SJSA1 (cell line): ENCODE data around the gene LHFPL3. TPM values are rescaled to one million over a fixed set of nuclear protein-coding genes. Genes with fewer than 3 reads are reported as not detected.

Source experiments
- DNase-seq, 2 experiments: peaks; one replicate each; pipeline ENCODE4 v3.0.0-alpha.2; 2015 to 2020; ENCODE audit warnings: low spot score in 2 of 2, low read depth in 1 of 2
- H3K27ac ChIP-seq: fragments of 250-450 bp; sonication (Bioruptor Pico); 2 replicates; pipeline ENCODE4 v1.5.1; 2020; ENCODE audit warnings: mild to moderate bottlenecking, moderate library complexity
- H3K27me3 ChIP-seq: fragments of 250-450 bp; sonication (Bioruptor Pico); replicated peaks from 2 replicates; pipeline ENCODE4 v1.5.1; 2020; ENCODE audit warnings: mild to moderate bottlenecking, moderate library complexity
- H3K36me3 ChIP-seq: fragments of 250-450 bp; sonication (Bioruptor Pico); 2 replicates; pipeline ENCODE4 v1.5.1; 2020; ENCODE audit warnings: mild to moderate bottlenecking
- H3K4me1 ChIP-seq: fragments of 250-450 bp; sonication (Bioruptor Pico); replicated peaks from 2 replicates; pipeline ENCODE4 v1.6.1; 2021; ENCODE audit warnings: mild to moderate bottlenecking
- H3K4me3 ChIP-seq: fragments of 250-450 bp; sonication (Bioruptor Pico); 2 replicates; pipeline ENCODE4 v1.5.1; 2020; ENCODE audit warnings: mild to moderate bottlenecking
- H3K9me3 ChIP-seq: fragments of 250-450 bp; sonication (Bioruptor Pico); replicated peaks from 2 replicates; pipeline ENCODE4 v1.5.1; 2020; ENCODE audit warnings: mild to moderate bottlenecking
- total RNA-seq: library from RNA; depleted of rRNA; stranded (reverse); fragments of >200 nt; shearing (Covaris generic); gene quantifications from 2 replicates; pipeline ENCODE4 v1.2.3, GENCODE V29; 2014

The LHFPL3 gene
- total RNA-seq, 1 experiment from 2014 or later: not detected

- Histone ChIP-seq H3K9me3 (no peaks in the 10 kb centered on the region), H3K4me1 (no peaks in the 10 kb centered on the region), H3K36me3 (no peaks in the 10 kb centered on the region), H3K4me3 (no peak overlapping the region), H3K27ac (no peak overlapping the region), H3K27me3 (no peaks in the 10 kb centered on the region; the same call in 1 of the 2 replicates)
- no peak for DNase-seq
Measured at GRCh38 chr7:104894314-104894713, 565.9 kb downstream of the LHFPL3 start.

DNA sequence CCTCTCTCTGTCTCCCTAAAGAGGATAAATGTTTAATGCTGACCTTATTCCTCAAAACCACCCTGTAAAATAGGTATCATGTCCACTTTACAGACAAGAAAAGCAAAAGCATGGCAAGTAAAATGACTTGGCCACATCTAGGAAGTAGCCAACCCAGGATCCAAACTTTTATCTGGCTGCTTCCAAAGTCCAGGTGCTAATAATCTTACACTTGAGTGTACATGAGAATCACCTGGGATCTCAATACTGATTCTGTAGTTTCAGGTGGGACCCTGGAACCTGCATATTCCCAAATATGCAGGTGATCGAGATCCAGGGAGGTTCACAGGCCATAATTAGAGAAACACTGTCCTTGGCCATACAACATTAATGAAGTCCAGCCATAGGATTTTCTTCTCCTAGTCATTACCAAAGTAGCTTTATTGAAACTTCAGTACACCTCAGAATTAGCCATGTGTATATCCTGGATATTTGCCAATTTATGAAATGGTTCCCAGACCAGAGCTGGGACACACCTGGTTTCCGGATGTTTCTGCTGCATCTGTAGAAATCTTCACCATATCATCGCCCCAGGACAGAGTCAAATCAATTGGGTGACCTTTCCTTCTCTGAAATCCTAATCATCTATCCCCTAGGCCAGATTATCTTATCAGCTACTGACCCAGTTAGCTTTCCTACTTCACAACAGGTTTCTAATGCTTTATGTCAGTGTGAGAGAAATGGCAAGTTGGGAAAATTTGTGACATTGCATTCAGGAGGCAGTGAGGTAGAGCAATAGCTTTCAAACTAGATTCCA, 566.5 kb downstream of the LHFPL3 start:
- Histone ChIP-seq H3K27ac (no peak overlapping the region), H3K27me3 (no peaks in the 10 kb centered on the region; the same call in 1 of the 2 replicates)

GRCh38 chr7:104895522-104896236, 567.3 kb downstream of the LHFPL3 start:
- DNase-seq: no peak
- no peak overlapping the region for H3K4me3 ChIP-seq
- no peaks in the 10 kb centered on the region for H3K9me3 ChIP-seq
- no peak overlapping the region for H3K27ac ChIP-seq
- H3K4me1 ChIP-seq: no peaks in the 10 kb centered on the region
- H3K27me3 ChIP-seq: no peaks in the 10 kb centered on the region; the same call in 1 of the 2 replicates
- H3K36me3 ChIP-seq: no peaks in the 10 kb centered on the region

More for the DNA sequence above, 566.5 kb downstream of the LHFPL3 start:
- no peaks in the 10 kb centered on the region for H3K4me1 ChIP-seq
- no peak for DNase-seq
- no peak overlapping the region for H3K4me3 ChIP-seq
- H3K9me3 ChIP-seq: no peaks in the 10 kb centered on the region
- no peaks in the 10 kb centered on the region for H3K36me3 ChIP-seq

DNA sequence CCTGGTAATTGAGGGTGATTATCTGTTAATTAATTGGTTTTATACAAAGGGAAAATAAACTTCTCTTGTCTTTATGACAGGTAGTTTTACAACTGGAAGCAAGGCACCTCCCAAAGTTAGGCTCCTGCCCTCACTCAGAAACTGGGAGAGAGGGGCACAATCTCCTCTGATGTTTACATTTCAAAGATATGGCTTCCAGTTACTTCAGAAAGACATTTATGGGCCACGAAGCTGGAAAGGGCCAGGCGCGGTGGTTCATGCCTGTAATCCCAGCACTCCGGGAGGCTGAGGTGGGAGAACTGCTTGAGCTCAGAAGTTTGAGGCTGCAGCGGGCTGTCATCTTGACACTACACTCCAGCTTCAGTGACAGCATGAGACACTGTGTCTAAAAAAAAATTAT, 570.0 kb downstream of the LHFPL3 start:
- Histone ChIP-seq H3K27me3 (no peaks in the 10 kb centered on the region), H3K4me1 (no peaks in the 10 kb centered on the region), H3K27ac (no peak overlapping the region), H3K4me3 (no peak overlapping the region), H3K9me3 (no peaks in the 10 kb centered on the region), H3K36me3 (no peaks in the 10 kb centered on the region)
- DNase-seq: no peak

- Histone ChIP-seq H3K27ac (no peak overlapping the region), H3K4me3 (no peak overlapping the region), H3K4me1 (no peaks in the 10 kb centered on the region), H3K9me3 (no peaks in the 10 kb centered on the region), H3K36me3 (no peaks in the 10 kb centered on the region), H3K27me3 (peaks cover 1% of the 10 kb centered on the region; the same call in 1 of the 2 replicates)
- no peak for DNase-seq
Measured at GRCh38 chr7:104900525-104901239, 572.3 kb downstream of the LHFPL3 start.

GRCh38 chr7:104901240-104901619, 572.8 kb downstream of the LHFPL3 start:
- Histone ChIP-seq H3K27me3 (peaks cover 6% of the 10 kb centered on the region; the same call in 1 of the 2 replicates), H3K27ac (no peak overlapping the region), H3K36me3 (no peaks in the 10 kb centered on the region), H3K4me3 (no peak overlapping the region), H3K9me3 (no peaks in the 10 kb centered on the region), H3K4me1 (no peaks in the 10 kb centered on the region)
- DNase-seq: no peak

DNA sequence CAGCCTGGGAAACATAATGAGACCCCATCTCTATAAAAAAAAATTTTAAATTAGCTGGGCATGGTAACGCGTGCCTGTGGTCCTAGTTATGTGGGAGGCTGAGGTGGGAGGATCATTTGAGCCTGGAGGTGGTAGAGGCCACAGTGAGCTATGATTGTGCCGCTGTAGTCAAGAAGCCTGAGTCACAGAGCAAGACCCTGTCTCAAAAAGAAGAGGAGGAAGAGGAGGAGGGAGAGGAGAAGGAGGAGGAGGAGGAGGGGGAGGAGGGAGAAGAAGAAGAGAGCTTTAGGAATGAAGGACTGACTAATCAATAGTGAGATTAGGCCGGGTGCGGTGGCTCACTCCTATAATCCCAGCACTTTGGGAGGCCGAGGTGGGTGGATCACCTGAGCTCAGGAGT, 573.8 kb downstream of the LHFPL3 start:
- H3K36me3 ChIP-seq: no peaks in the 10 kb centered on the region
- no peak overlapping the region for H3K27ac ChIP-seq
- H3K9me3 ChIP-seq: no peaks in the 10 kb centered on the region
- no peaks in the 10 kb centered on the region for H3K4me1 ChIP-seq
- no peak overlapping the region for H3K4me3 ChIP-seq
- peaks cover 9% of the 10 kb centered on the region for H3K27me3 ChIP-seq
- no peak for DNase-seq

DNA sequence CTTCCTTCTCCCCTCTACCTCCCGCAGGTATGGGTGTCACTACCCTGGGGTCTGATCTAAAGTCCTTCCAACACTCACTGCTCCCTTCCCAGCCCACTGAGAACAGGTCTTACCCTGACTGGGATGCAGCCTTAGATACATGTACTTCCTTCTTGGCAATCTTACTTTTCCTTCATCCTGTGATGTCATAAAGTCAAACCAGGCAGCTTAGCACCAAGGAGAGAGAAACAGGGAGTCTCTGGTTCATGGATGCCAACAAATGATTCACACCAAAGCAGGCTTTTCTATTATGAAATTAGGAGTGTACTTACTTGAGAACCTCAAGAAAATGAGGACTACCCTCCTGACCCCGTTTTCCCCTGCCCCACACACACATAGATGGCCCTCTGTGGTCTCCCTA, 574.6 kb downstream of the LHFPL3 start:
- Histone ChIP-seq H3K36me3 (no peaks in the 10 kb centered on the region), H3K9me3 (no peaks in the 10 kb centered on the region), H3K27ac (no peak overlapping the region), H3K4me3 (no peak overlapping the region), H3K27me3 (peaks cover 13% of the 10 kb centered on the region), H3K4me1 (no peaks in the 10 kb centered on the region)
- no peak for DNase-seq

DNA sequence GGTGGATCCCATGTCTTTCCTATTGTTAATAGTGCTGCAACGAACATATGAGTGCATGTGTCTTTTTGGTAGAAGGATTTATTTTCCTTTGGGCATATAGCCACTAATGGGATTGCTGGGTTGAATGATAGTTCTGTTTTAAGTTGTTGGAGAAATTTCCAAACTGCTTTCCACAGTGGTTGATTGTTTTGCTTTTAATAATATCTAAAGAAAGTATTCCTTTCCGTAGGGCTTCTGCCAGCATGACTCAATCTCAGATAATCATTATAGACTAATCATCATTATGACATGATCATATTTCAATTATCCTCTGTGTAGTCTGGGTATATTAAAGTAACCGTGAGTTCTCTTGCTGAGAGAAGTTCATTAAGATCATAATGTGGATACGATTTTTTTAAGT, 575.4 kb downstream of the LHFPL3 start:
- H3K36me3 ChIP-seq: no peaks in the 10 kb centered on the region
- no peak overlapping the region for H3K27ac ChIP-seq
- H3K27me3 ChIP-seq: peaks cover 16% of the 10 kb centered on the region
- H3K4me1 ChIP-seq: no peaks in the 10 kb centered on the region
- H3K9me3 ChIP-seq: no peaks in the 10 kb centered on the region
- no peak overlapping the region for H3K4me3 ChIP-seq
- no peak for DNase-seq

DNA sequence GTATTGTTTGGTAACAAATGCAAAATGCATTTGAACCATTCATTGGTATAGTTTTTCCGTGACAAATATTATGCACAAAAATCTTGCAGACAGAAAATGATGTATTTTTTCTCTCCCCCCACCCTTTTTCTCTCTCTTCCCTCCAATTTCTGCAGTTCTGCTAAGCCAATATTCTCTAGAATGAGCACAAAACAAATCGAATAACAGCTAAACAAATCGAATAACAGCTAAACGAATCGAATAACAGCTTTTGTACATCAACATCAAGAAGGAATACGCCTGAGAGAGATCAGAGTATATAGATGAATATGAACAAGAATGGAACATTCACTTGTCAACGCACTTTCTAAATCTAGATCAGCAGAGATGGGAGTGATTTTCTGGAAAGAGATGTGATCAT, 577.6 kb downstream of the LHFPL3 start:
- Histone ChIP-seq H3K9me3 (no peaks in the 10 kb centered on the region), H3K27me3 (peaks cover 21% of the 10 kb centered on the region), H3K4me1 (no peaks in the 10 kb centered on the region), H3K36me3 (no peaks in the 10 kb centered on the region), H3K4me3 (no peak overlapping the region), H3K27ac (no peak overlapping the region)
- no peak for DNase-seq

DNA sequence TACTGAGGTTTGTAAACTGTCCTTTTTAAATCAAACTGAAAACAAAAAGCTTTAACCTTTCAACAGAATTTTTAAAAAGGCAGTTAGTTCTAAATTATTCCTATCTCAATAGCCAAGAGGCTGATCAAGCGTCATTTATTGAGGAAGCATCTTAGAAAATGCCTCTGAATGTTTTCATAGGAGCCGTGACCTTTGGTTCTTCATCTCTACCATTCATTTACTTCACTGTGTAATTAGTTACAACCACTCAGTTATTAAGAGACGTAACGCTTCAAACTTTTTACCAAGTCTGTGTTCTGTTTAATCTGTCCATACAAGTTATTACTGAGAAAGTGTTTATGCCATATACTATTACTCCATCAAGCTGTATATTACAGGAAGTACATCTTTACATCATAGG, 578.2 kb downstream of the LHFPL3 start:
- H3K4me1 ChIP-seq: no peaks in the 10 kb centered on the region
- peaks cover 21% of the 10 kb centered on the region for H3K27me3 ChIP-seq
- no peaks in the 10 kb centered on the region for H3K9me3 ChIP-seq
- no peak for DNase-seq
- H3K4me3 ChIP-seq: no peak overlapping the region
- no peaks in the 10 kb centered on the region for H3K36me3 ChIP-seq
- H3K27ac ChIP-seq: no peak overlapping the region

DNA sequence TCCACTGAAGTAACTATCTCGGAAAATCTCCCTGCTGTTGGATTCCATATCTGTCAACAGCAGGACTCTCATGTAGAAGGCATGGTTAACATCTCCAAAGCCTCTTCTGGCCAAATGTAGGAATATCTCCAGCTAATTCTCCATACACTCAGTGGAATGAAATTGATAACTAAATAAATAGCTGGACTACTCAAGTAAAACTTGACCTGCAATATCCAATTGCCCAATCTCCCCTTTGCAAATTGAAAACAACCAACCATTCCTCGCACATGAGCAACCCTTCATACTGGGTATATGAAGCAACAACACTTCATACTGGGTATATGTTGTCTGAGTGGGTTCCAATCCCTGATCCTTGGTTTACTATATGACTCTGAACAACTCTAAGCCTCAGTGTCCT, 580.2 kb downstream of the LHFPL3 start:
- DNase-seq: no peak
- Histone ChIP-seq H3K27me3 (peaks cover 21% of the 10 kb centered on the region), H3K4me1 (no peaks in the 10 kb centered on the region), H3K4me3 (no peak overlapping the region), H3K9me3 (no peaks in the 10 kb centered on the region), H3K27ac (no peak overlapping the region), H3K36me3 (no peaks in the 10 kb centered on the region)

- no peaks in the 10 kb centered on the region for H3K36me3 ChIP-seq
- H3K27ac ChIP-seq: no peak overlapping the region
- no peaks in the 10 kb centered on the region for H3K9me3 ChIP-seq
- peaks cover 21% of the 10 kb centered on the region for H3K27me3 ChIP-seq
- no peaks in the 10 kb centered on the region for H3K4me1 ChIP-seq
- no peak overlapping the region for H3K4me3 ChIP-seq
- DNase-seq: no peak
Measured at GRCh38 chr7:104909096-104909495, 580.7 kb downstream of the LHFPL3 start.

- no peaks in the 10 kb centered on the region for H3K4me1 ChIP-seq
- no peaks in the 10 kb centered on the region for H3K36me3 ChIP-seq
- H3K27ac ChIP-seq: no peak overlapping the region
- no peaks in the 10 kb centered on the region for H3K9me3 ChIP-seq
- H3K27me3 ChIP-seq: 0 out of 2 replicates have a peak, but pooled peaks cover 2% of the 10 kb centered on the region
- no peak for DNase-seq
- no peak overlapping the region for H3K4me3 ChIP-seq
Measured at GRCh38 chr7:104914421-104914820, 586.0 kb downstream of the LHFPL3 start.
